AG04450 (cell line): ENCODE data around the gene CD79A. TPM values are rescaled to one million over a fixed set of nuclear protein-coding genes. Genes with fewer than 3 reads are reported as not detected.

Source experiments
- CTCF ChIA-PET: fragments of 300-600, 350-600 bp; formaldehyde crosslinking; extraction: SDS; loops from one replicate; lab custom pipeline; 2022; ENCODE audit warnings: antibody characterized with exemption, inconsistent platforms; lab: Charles Lee
- POLR2A ChIA-PET: fragments of 350-600 bp; formaldehyde crosslinking; extraction: SDS; loops from one replicate; lab custom pipeline; 2021; ENCODE audit warnings: antibody characterized with exemption, inconsistent platforms; lab: Yijun Ruan, JAX
- DNase-seq: peaks from one replicate; pipeline ENCODE4 v3.0.0-alpha.2; 2011; ENCODE audit warnings: low read depth, low spot score
- H3K27ac ChIP-seq: one replicate; pipeline ENCODE4 v1.5.1; 2012; ENCODE audit warnings: low read depth, low read length, control low read depth
- H3K27me3 ChIP-seq: one replicate; pipeline ENCODE4 v1.6.0; 2012; ENCODE audit warnings: low read length; ENCODE audit not compliant: control insufficient read depth, insufficient read depth
- H3K4me3 ChIP-seq: 2 replicates; pipeline ENCODE4 v1.5.1; 2011; ENCODE audit warnings: mild to moderate bottlenecking, low read depth, low read length, control low read depth
- H3K9me3 ChIP-seq: 2 replicates; pipeline ENCODE4 v1.5.1; 2012; ENCODE audit warnings: low read length; ENCODE audit not compliant: control insufficient read depth, insufficient read depth
- CTCF ChIP-seq: IDR thresholded peaks from 2 replicates; pipeline ENCODE4 v1.5.1; 2011; ENCODE audit warnings: low read depth, low read length, control low read depth, inconsistent platforms
- polyA plus RNA-seq: library from polyadenylated mRNA; depleted of rRNA; stranded (reverse); fragments of >200 nt; gene quantifications from 2 replicates; pipeline ENCODE4 v1.2.3, GENCODE V29; 2011

CD79A gene
- polyA plus RNA-seq, 1 experiment, result 0.20 TPM

GRCh38 chr19:41887711-41888382, 10.8 kb downstream of the CD79A start:
- H3K27me3 ChIP-seq, result no peaks in the 10 kb centered on the region
- no peak for DNase-seq
- POLR2A ChIA-PET, result no interaction called here
- no peak for TF ChIP-seq CTCF
- H3K4me3 ChIP-seq, result no peak overlapping the region
- H3K9me3 ChIP-seq, result 0 out of 2 replicates have a peak, but pooled peaks cover 4% of the 10 kb centered on the region
- CTCF ChIA-PET, result no interaction called here
- H3K27ac ChIP-seq, result peak overlapping the region; percentile 11

GRCh38 chr19:41888926-41889325, 11.8 kb downstream of the CD79A start:
- TF ChIP-seq CTCF, result no peak
- DNase-seq, result no peak
- POLR2A ChIA-PET, result no interaction called here

GRCh38 chr19:41889896-41890295, 12.8 kb downstream of the CD79A start:
- no peak overlapping the region for H3K27ac ChIP-seq
- no peak for TF ChIP-seq CTCF
- ChIA-PET POLR2A (no interaction called here), CTCF (no interaction called here)
- DNase-seq, result no peak
- no peak overlapping the region for H3K4me3 ChIP-seq
- no peaks in the 10 kb centered on the region for H3K27me3 ChIP-seq
- H3K9me3 ChIP-seq, result no peaks in the 10 kb centered on the region

More at GRCh38 chr19:41888926-41889325, 11.8 kb downstream of the CD79A start:
- CTCF ChIA-PET, result no interaction called here
- no peak overlapping the region for H3K4me3 ChIP-seq
- no peaks in the 10 kb centered on the region for H3K9me3 ChIP-seq
- no peak overlapping the region for H3K27ac ChIP-seq
- no peaks in the 10 kb centered on the region for H3K27me3 ChIP-seq

- Histone ChIP-seq H3K27me3 (no peaks in the 10 kb centered on the region), H3K9me3 (no peaks in the 10 kb centered on the region), H3K27ac (no peak overlapping the region), H3K4me3 (no peak overlapping the region)
- CTCF ChIA-PET, result no interaction called here
- POLR2A ChIA-PET, result interaction anchor here (1.1 kb wide), 1 partner anchor 19 kb away, joined by 3 read pairs; no protein-coding TSS in a partner anchor
- TF ChIP-seq CTCF, result no peak
- DNase-seq, result no peak
Measured at GRCh38 chr19:41890936-41891335, 13.9 kb downstream of the CD79A start.

GRCh38 chr19:41892173-41892902, 15.3 kb downstream of the CD79A start:
- H3K4me3 ChIP-seq, result no peak overlapping the region
- CTCF ChIA-PET, result no interaction called here
- POLR2A ChIA-PET, result interaction anchor here (1.1 kb wide), 1 partner anchor 20 kb away, joined by 3 read pairs; no protein-coding TSS in a partner anchor
- no peak overlapping the region for H3K27ac ChIP-seq
- H3K9me3 ChIP-seq, result no peaks in the 10 kb centered on the region
- TF ChIP-seq CTCF, result no peak
- no peaks in the 10 kb centered on the region for H3K27me3 ChIP-seq
- DNase-seq, result no peak
